ENCODE results near the gene MVK. TPM values are rescaled to one million over a fixed set of nuclear protein-coding genes. Genes with fewer than 3 reads are reported as not detected.

MVK gene
- total RNA-seq, 2 donors from 2014 or later = 12.8 to 22.6 TPM

DNA sequence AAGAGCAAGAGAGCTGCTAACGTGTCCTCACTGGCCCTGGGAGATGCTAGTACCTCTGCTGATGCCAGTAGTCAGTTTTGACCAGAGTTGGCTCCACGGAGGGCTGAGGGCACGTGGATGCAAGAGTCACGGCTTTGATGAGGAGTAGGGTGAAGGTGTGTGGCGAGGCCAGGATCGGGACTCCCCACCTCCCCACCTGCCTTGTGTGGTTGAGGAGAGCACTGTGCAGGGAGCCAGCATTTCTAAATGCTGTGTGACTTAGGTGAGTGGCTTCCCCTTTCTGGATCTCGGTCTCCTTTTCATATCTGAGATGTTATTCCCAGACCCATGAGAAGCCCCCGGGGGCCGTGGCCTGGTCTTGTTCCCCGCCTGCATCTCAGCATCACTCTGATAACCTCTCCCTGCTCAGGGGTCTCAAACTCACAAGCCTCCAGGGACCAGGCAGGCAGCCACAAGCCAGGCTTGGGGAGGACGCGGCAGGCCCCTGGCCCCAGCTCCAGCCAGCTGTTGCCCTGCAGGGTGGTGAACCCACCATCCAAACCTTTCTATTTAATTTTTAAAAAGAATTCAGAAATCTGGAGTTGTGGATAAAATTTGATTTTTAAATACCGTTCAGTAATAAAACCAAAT lies 32.1 kb downstream of the MVK start:
- H3K36me3 ChIP-seq (ENCODE audit: control insufficient read depth, insufficient read depth, low read length) = no peaks in the 10 kb centered on the region
- Mint-ChIP-seq H3K27me3 (ENCODE audit: insufficient read depth) (peaks cover 4% of the 10 kb centered on the region), H3K36me3 (ENCODE audit: low read depth) (no peaks in the 10 kb centered on the region), H3K27ac (no peak overlapping the region), H3K4me1 (peaks cover 13% of the 10 kb centered on the region), H3K9me3 (no peaks in the 10 kb centered on the region), H3K4me3 (no peak overlapping the region)
- H3K9me3 ChIP-seq (ENCODE audit: control insufficient read depth, low read length) = no peaks in the 10 kb centered on the region
- no peak overlapping the region for H3K9ac ChIP-seq (ENCODE audit: extremely low read depth, low read length, poor library complexity, severe bottlenecking)
- TF ChIP-seq, protein P1, sequence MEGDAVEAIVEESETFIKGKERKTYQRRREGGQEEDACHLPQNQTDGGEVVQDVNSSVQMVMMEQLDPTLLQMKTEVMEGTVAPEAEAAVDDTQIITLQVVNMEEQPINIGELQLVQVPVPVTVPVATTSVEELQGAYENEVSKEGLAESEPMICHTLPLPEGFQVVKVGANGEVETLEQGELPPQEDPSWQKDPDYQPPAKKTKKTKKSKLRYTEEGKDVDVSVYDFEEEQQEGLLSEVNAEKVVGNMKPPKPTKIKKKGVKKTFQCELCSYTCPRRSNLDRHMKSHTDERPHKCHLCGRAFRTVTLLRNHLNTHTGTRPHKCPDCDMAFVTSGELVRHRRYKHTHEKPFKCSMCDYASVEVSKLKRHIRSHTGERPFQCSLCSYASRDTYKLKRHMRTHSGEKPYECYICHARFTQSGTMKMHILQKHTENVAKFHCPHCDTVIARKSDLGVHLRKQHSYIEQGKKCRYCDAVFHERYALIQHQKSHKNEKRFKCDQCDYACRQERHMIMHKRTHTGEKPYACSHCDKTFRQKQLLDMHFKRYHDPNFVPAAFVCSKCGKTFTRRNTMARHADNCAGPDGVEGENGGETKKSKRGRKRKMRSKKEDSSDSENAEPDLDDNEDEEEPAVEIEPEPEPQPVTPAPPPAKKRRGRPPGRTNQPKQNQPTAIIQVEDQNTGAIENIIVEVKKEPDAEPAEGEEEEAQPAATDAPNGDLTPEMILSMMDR (conservative IDR thresholded peaks at IDR 0.05) = no peak
- no peak for DNase-seq
- no peaks in the 10 kb centered on the region for H3K27me3 ChIP-seq (ENCODE audit: control insufficient read depth, insufficient read depth, low read length, poor library complexity, severe bottlenecking)
- whole genome bisulfite sequencing, 2 experiments (ENCODE audit: insufficient coverage in 1 of 2, insufficient read length in 1 of 2) = 88 to 96% methylated on average over 6 to 11 of the region's 13 CpGs
- no peak overlapping the region for H3K27ac ChIP-seq (ENCODE audit: low read depth, low read length)
- H3K4me1 ChIP-seq (ENCODE audit: control insufficient read depth, insufficient read depth, low read length) = peaks cover 9% of the 10 kb centered on the region
- no peak overlapping the region for H3K4me3 ChIP-seq (ENCODE audit: low read length)

DNA sequence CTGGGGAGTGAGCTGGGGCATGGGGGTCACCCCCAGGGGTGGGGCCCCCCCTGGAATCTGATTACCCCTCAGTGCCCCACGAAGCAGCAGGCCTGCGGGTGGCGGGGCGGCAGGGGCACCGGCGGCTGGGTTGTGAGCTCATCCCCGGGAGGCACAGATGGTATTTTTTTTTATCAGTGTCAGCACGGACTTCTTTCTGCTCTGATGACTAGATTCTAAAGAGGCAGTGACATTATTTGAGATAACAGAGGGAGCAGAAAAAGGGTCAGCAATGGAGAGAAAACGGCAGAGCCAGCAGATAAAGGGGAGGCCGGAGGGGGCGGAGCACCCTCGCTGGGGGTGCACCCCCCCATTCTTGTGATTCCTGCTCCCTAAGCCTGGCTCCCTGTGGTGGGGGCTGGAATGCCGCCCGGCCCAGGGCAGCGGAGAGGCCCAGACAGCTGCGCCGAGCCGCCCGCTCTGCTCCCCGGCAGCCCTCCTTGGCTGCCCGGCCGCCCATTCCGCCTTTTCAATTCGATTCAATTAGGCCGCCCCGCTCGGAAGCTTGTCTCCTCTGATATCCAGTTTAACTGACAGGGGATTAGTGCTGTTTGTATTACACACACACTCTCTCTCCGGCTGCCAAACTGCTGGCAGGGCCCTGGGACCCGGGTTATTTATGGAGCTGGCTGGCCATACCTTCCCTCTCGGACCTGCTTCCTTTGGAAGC lies 32.9 kb downstream of the MVK start:
- peak; percentile 72 for DNase-seq
- Mint-ChIP-seq H3K27me3 (ENCODE audit: insufficient read depth) (peaks cover 4% of the 10 kb centered on the region), H3K27ac (no peak overlapping the region), H3K36me3 (ENCODE audit: low read depth) (no peaks in the 10 kb centered on the region), H3K4me3 (no peak overlapping the region), H3K9me3 (no peaks in the 10 kb centered on the region), H3K4me1 (peaks cover 13% of the 10 kb centered on the region)
- Histone ChIP-seq H3K27me3 (ENCODE audit: control insufficient read depth, insufficient read depth, low read length, poor library complexity, severe bottlenecking) (no peaks in the 10 kb centered on the region), H3K4me3 (ENCODE audit: low read length) (no peak overlapping the region), H3K27ac (ENCODE audit: low read depth, low read length) (peak overlapping the region; percentile 78), H3K36me3 (ENCODE audit: control insufficient read depth, insufficient read depth, low read length) (no peaks in the 10 kb centered on the region), H3K9ac (ENCODE audit: extremely low read depth, low read length, poor library complexity, severe bottlenecking) (no peak overlapping the region), H3K4me1 (ENCODE audit: control insufficient read depth, insufficient read depth, low read length) (peaks cover 9% of the 10 kb centered on the region), H3K9me3 (ENCODE audit: control insufficient read depth, low read length) (no peaks in the 10 kb centered on the region)
- WGBS, 2 experiments (ENCODE audit: insufficient coverage in 1 of 2, insufficient read length in 1 of 2) = 45 to 54% methylated on average over 10 to 30 of the region's 30 CpGs
- TF ChIP-seq, protein P1 (conservative IDR thresholded peaks at IDR 0.05) = no peak

DNA sequence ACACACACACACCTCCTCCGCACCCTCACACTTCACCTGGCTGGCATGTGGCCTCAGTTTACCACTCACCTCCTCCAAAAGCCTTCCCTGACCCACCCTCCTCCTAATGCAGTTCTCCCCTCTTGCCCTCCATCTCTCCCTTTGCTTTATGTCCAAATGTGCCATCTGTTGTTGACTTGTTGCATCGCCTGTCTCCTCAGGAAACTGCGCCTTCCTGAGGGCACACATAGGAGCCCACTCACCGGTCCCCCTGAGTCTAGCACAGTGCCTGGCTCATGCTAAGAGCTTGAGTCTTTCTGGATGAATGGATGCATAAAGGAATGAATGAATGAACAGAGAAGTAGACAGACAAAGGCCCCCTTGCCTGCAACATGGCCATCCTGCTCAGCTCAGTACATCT lies 34.0 kb downstream of the MVK start:
- no peak for DNase-seq
- H3K27me3 ChIP-seq (ENCODE audit: control insufficient read depth, insufficient read depth, low read length, poor library complexity, severe bottlenecking) = no peaks in the 10 kb centered on the region
- H3K9me3 ChIP-seq (ENCODE audit: control insufficient read depth, low read length) = no peaks in the 10 kb centered on the region
- WGBS, 2 experiments (ENCODE audit: insufficient coverage in 1 of 2, insufficient read length in 1 of 2) = 92 to 100% methylated on average over 2 to 4 of the region's 4 CpGs
- H3K9ac ChIP-seq (ENCODE audit: extremely low read depth, low read length, poor library complexity, severe bottlenecking) = no peak overlapping the region
- H3K36me3 ChIP-seq (ENCODE audit: control insufficient read depth, insufficient read depth, low read length) = no peaks in the 10 kb centered on the region
- Mint-ChIP-seq H3K4me3 (no peak overlapping the region), H3K27ac (no peak overlapping the region), H3K27me3 (ENCODE audit: insufficient read depth) (peaks cover 4% of the 10 kb centered on the region), H3K36me3 (ENCODE audit: low read depth) (no peaks in the 10 kb centered on the region), H3K9me3 (no peaks in the 10 kb centered on the region), H3K4me1 (peaks cover 13% of the 10 kb centered on the region)
- H3K4me1 ChIP-seq (ENCODE audit: control insufficient read depth, insufficient read depth, low read length) = peaks cover 9% of the 10 kb centered on the region
- H3K4me3 ChIP-seq (ENCODE audit: low read length) = no peak overlapping the region
- TF ChIP-seq, protein P1 (conservative IDR thresholded peaks at IDR 0.05) = no peak
- no peak overlapping the region for H3K27ac ChIP-seq (ENCODE audit: low read depth, low read length)

Measured in endodermal cell (in vitro differentiated cells).